Endometrial microvascular endothelial cells (primary cell): ENCODE results near the gene AAGAB. TPM values are rescaled to one million over a fixed set of nuclear protein-coding genes. Genes with fewer than 3 reads are reported as not detected.

Source experiments
- in situ Hi-C: cut with HindIII; loops from 2 replicates; pipeline ENCODE4 v1.10.0; 2017; ENCODE audit warnings: low sequenced_read_pairs, low pct_unique_long_range_greater_than_20kb; ENCODE audit errors: inconsistent ontology term
- total RNA-seq: library from RNA; depleted of rRNA; stranded (reverse); fragments of >200 nt; gene quantifications from one replicate; pipeline ENCODE4 v1.2.3, GENCODE V29; 2015; ENCODE audit errors: inconsistent ontology term

Gene AAGAB
- total RNA-seq, 1 donor from 2014 or later = 55.2 TPM

- in situ Hi-C loops = no loop called here
These were observed 74.4 kb downstream of the AAGAB start for GRCh38 chr15:67180035-67180434.

- in situ Hi-C loops = no loop called here
These were observed 75.0 kb downstream of the AAGAB start for GRCh38 chr15:67179411-67179995.

- in situ Hi-C loops = no loop called here
These were observed 75.8 kb downstream of the AAGAB start for GRCh38 chr15:67178569-67179210.

DNA sequence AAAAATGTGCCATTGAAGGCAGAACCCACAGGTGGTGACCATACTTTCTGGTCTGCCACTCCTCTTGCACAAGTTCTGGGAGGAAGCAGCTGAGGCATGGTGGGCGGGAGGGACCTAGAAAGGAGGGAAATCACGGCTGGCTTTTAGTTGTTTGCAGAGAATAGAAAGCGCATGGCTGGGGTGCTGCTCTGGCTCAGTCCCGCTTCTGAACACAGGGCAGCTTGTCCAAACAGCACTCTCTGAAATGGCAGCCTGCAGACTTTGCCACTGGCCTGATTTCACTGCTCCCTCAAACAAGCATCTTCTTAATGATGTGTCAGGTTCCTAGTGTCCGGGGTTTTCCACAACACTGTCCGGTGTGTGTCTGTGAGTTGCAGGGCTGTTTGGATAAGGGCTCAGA is 76.7 kb downstream of the AAGAB start:
- in situ Hi-C loops = no loop called here

DNA sequence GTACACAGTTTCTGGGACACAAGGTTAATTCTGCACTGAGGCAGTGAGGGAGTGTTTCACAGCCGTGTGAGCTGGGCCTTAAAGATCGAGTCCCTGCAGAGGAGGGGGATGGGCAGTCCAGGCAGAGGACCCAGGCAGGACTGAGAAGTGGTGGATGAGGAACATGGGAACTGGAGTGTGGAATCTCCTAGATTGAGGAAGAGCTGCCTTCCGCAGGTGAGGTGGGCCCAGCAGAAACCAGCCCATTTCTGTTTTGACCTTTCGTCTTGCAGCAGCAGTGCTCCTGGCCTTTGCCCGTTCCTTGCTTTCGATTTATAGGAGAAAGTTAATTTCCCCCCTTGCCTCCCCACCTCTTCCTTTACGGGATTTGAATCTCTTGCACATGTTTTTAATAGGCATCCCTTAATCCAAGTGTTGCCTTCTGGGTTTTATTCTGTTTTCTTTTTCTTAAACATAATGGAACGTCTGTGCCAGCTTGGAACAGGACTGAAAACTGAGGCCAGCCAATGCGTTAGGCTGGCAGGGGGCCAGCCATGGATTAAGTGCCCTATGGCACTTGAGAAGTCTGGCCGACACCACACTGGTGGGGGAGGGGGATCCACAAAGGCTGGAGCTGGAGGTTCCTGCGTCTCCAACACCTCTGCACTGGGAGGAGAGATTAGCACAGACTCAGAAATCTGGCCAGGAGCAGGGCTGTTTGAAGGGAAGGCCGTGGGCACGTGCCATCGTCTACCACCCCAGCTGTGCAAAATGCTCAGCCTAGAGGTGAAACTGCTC is 78.1 kb downstream of the AAGAB start:
- in situ Hi-C loops = no loop called here

- in situ Hi-C loops = no loop called here
These were observed 78.8 kb downstream of the AAGAB start for GRCh38 chr15:67175643-67176071.

DNA sequence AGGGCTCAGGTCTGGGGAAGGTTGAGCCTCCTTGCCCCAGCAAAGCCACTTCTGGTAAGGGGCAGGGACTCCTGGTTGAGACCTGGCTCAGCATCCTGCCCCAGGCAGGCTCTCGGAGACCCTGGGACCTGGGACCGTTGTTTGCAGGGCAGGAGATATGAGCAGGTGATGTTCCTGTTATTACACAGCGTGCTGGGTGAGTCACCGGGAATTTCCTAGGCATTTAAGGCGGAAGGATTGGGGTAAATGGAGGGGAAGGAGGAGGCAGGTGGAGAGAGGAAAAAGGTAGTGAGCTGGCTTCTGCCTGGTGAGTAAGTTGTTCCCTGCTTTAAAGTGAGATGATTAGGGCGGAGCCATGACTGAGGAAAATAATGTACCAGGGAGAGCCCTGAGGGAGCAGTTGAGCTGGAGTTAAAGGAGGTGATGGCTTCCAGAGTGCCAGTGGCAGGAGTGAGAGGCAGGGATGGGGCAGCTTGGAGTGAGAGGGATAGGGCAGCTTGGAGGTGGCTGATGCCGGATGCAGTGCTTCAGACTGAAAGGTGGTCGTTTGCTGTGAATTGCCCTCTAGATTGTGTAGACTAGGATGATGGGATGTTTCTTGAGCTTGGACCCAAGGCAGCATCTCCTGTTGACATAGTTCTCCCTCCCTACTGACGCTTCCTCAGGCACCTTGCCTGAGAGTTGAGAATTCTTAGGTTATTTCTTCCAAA is 79.4 kb downstream of the AAGAB start:
- in situ Hi-C loops = no loop called here

DNA sequence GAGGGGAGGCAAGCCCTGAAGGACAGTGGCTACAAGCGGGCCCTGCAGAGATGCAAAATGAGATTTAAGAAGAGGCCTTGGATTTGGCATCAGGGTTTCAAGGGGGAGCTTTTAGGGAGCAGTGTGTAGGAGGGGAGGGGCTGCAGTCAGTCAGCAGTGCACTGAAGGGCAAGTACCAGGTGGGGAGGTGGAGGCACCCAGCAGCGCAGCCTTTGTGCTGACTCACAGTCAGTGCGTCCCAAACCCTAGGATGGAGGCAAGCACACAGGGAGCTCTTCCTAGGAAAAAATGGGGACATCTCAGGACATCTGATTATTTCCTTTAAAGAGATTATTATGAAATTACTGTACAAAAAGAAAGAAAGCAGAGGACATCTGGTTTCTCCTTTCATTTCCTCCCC is 80.0 kb downstream of the AAGAB start:
- in situ Hi-C loops = no loop called here

DNA sequence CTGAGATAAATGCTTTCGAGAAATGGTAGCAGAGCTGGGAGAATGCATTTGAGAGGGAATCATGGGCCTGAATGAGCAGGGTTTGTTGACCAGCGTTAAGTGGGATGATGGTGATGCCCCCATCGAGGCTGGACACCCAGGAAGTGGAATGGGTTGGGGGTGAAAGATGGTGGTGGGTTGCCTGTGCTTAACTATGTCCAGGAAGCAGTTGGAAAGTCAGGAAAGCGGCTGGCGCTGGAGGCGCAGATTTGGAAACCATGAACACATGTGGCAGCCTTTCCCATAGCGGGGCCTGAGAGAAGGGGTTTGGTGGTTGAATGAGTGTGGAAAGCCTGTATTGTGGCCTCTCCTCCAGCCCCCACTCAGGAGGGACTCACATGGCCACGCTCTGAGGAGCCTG is 80.7 kb downstream of the AAGAB start:
- in situ Hi-C loops = no loop called here

- in situ Hi-C loops = no loop called here
These were observed 81.5 kb downstream of the AAGAB start for GRCh38 chr15:67173005-67173404.

DNA sequence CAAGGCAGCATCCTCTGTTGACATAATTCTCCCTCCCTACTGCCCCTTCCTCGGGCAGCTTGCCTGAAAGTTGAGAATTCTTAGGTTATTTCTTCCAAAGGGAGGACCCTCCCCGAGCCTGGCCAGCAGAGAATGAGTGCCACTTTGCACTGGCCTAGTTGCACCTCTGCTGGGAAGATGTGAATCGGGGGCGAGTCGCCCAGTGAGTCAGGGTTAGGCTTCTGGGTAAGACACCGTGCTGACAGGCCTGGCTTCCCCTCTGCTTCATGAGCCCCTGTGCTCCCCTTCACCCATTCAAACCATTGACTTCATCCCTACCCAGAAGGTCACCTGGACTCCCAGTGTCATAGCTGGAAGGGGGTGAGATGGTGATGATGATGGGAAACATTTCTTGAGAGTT is 82.3 kb downstream of the AAGAB start:
- in situ Hi-C loops = no loop called here

- in situ Hi-C loops = no loop called here
These were observed 83.0 kb downstream of the AAGAB start for GRCh38 chr15:67171471-67171870.

GRCh38 chr15:67170143-67170925 is 84.1 kb downstream of the AAGAB start:
- in situ Hi-C loops = no loop called here

DNA sequence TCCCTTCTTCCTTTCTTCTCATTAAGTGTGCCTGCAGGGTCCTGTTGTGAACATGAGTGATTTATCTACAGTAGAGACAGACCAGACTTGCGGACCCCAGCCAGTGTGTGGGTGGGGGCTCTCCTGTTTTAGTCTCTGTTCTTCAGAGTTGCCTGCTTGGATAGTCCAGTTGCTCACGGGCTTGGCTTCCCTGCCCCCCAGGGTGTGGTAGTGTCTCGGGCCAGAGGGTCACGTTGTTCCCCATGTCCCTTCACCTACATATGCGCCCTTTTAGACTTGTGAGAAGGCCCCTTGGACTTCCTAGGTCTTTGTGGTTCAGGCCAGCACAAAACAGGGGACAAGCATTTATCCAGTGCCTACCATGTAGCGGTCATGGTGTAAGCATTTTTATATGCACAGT is 85.8 kb downstream of the AAGAB start:
- in situ Hi-C loops = no loop called here

GRCh38 chr15:67167091-67167490 is 87.4 kb downstream of the AAGAB start:
- in situ Hi-C loops = no loop called here

- in situ Hi-C loops = no loop called here
These were observed 88.0 kb downstream of the AAGAB start for GRCh38 chr15:67166280-67167009.

GRCh38 chr15:67165254-67166253 is 88.9 kb downstream of the AAGAB start:
- in situ Hi-C loops = no loop called here
